IPS-NIHi7 (cell line): ENCODE measurements around the gene LRRC74B.
A peak's percentile ranks its signal among the peaks of the same experiment; 100 is the strongest.
"Not testable (repeated sequence)": the region's sequence is repeated elsewhere in the genome, so short reads cannot be mapped to it uniquely, and the experiment has no call there.

Experiments used
- DNase-seq: peaks from one replicate; pipeline ENCODE4 v3.0.0; 2012; ENCODE audit warnings: mixed read lengths; ENCODE audit errors: extremely low spot score

The LRRC74B gene, protein sequence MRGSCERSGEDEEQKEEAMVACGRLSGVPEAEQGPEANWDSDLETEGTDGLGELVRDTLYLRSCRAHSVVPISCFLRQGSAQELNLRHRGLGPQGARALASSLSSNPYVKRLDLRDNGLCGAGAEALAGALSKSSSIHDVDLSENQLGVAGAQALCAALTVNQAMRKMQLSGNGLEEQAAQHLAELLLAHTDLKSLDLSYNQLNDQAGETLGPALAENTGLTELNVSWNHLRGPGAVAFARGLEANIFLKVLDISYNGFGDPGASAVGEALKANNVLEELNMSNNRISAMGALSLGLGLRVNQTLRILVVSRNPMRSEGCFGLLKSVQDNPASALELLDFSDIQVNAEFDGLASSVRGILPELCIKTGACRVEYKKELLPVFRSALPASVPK

GRCh38 chr22:21045585-21046294 is at the start of gene LRRC74B:
Gene LRRC74B, plus strand, starts transcription at chr22:21045946. Its CDS starts 41 bp downstream, at chr22:21045987.
- peak; percentile 100 for DNase-seq

DNA sequence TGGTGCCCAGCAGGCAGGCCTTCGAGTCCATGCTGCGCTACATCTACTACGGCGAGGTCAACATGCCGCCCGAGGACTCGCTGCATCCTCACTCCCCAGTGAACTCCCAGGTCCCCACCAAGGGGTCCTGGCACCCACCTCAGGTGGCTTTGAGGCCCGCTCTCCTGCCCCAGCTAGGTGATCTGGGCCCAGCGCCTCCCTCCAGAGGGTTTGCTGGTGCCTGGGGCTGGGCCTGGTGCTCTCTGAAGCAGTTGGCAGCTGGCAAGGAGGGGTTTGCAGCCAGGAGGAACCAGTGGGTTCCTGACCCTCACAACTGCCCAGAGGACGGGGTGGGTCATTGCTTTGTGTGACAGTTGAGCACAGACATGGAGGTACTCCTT is 49.7 kb upstream of the LRRC74B start:
- DNase-seq, result no peak

DNA sequence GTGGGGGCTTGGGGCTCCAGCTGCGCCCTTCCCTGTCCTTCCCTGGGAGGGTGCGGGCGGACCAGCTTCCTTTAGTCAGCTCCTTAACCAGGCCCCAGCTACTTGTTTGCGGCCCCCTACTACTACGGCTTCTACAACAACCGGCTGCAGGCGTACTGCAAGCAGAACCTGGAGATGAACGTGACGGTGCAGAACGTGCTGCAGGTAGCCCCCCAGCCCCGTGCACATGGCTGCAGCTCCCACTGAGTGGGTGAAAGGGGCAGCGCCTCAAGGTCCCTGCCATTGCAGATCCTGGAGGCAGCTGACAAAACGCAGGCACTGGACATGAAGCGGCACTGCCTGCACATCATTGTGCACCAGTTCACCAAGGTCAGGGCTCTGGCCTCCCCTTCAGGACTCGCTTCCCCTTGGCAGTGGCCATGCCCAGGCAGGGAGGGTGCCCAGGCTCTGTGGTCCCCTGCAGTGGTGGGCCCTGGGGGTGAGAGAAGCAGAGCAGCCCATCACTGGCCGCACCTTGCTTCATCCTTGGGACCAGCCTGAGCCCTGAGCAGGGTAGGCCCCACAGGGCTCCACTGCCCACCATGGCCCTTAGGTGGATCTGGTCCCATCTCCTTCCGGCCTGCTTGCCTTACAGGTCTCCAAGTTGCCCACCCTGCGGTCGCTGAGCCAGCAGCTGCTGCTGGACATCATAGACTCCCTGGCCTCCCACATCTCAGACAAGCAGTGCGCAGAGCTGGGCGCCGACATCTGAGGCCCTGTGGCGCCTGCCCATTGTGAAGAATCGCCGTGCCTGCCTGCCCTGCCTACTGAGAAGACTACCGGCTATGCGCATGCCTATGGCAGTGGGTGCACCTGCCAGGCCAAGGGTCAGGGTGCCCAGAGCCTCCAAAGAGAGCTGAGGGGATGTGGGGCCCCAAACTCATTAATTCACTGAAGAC is 48.9 kb upstream of the LRRC74B start:
- DNase-seq, result no peak

- DNase-seq, result no peak
Observed at GRCh38 chr22:20997536-20998257, 48.0 kb upstream of the LRRC74B start.

DNA sequence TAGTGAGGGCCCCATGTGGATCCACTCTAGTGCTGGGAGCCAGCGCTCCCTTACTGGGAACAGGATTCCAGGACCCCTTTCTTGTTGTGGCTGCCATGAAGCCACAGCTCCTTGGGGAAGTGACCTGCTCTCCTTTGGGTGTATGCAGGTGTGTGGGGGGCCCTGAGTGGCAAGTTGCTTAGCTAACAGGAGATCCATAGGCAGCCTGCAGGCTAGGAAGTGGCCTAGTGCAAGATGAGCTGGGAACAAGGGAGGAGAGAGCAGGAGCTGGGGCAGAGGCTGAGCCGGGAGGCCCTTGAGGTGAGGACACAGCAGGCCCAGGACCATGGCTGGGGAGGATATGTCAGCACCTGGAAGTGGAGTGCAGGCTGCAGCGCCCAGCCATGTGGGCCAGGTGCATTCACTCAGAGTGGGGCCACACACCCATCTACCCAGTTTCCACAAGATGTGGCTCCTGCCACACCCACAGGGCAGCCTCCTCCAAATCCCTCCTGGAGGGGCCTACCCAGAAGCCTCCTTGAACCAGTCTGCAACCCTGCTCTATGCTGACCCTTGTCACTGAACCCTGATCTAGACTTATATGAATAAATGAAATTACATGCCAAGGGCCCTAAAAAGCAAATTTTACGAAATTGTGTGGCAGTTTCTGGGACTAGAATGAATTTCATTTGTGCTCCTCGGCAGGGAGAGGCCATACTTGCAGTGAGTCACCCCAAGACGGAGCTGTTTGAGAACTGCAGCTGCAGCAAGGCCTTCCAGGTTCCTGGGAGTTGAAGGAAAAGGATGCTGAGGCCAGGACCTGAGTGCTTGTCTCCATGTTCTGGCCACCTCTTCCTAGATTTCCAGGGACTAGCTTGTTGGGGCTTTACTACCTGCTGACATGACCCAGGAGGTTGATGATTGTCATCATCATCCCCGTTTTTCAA is 47.1 kb upstream of the LRRC74B start:
- no peak for DNase-seq

DNA sequence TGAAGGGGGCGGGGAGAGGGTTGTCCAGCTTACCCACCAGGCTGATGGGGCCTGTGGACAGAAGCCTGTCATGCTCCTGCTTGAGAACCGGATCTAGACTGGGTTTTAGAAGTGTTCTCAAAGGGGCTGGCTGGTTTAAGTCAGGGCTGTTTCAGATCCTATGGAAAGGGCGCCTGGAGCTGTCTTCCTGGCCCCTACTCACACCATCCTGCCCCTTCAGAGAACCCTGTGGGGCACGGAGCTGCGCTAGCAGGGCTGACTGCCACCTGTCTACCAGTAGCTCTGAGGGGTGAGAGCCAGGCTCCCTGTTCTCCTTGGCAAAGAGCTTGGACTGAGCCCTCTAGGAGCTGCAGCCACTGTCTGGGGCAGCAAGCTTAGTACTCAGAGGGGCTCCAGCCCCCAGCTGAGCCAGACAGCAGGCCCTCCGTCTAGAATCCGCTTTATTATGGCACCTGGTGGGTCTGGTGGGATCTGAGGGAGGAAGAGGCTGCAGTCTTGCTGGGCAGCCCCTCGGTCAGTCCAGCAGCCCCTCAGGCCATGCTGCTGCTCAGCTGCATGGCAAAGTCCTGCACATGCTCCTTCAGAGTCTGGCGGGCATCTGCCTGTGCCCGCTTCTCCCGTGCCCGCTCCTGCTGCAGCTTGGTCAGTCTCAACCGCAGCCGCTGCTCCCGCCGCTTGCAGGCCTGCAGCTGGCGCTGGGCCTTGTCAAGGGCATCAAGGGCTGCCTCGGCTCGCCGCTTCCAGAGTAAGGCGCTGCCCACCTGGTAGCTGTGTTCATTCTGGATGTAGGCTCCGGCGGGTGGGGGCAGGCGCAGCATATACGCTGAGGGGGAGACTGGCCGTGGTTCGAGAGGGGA is 46.2 kb upstream of the LRRC74B start:
- no peak for DNase-seq

DNA sequence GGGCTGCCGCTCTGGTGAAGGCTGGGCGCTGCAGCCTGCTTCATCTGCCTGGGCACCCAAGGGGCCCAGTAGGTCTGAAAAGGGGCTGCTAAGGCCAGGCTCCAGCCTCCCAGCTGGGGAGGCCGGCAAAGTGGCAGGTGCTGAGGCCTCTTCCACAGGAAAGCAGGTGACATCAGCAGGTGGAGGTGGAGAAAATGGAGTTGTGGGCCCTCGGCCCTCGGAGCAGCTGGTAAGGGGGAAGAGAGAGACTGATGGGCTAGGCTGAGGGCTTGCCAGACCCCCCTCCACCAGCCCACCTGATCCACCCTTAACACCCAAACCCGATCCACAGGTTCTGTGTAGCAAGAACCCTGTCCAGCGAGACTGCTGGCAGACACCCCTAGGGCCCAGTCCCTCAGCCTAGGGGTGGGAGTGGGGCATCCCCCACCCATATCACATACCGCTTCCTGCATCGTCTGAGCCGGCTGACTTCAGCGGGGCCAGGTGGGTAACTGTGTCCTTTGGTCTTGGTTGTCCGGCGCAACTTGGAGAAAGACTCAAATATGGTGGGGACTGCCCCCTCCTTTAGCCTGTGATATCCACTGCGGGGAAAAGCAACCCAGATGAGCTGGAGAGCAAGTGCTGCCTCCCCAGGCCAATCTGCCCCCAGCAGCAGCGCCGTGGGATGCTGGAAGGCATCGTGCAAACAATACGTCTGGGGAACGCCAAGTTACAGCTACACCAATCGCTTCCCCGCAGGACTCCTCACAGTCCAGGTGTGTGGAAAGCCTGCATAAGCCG is 45.3 kb upstream of the LRRC74B start:
- DNase-seq, result no peak

- DNase-seq, result no peak
Observed at GRCh38 chr22:21000987-21001600, 44.7 kb upstream of the LRRC74B start.

DNA sequence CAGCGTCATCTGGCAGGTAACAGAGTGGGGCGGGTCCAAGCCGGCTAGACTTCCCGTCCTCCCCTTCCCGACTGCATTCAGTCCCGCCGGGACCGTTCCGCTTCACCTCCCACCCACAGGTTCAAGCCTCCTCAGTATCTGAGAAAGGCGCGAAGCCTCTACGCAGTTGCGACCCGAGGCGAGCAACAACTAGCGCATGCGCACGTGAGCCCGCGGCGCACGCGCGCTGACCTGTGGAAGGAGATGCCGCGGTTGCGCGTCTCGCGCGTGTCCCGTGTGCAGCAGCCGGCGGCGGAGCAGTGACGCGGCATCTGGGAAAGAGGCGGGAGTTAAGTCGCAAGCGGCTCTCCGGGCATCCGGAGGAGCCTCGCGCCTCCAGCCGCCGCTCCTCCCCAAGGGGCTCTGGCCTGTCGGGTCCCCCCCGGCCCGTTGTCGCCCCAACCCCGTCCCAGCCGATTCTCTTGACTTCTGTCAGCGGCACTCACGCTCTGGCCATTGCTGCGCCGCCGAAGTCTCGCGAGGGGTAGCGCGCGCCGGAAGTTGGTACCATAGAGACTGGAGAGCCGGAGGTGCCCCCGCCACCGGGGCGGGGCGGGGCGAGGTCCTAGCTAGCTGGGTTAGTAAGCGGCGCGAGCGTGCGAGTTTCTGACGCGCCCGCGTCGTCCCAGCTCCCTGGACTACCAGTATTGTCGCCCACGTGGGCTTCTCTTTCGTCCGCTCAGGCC is 44.0 kb upstream of the LRRC74B start, which contains the start of gene THAP7:
TSS of gene THAP7 (minus strand) at position 518 of the 725 bp plus-strand sequence. CDS start at position 311, 207 bp downstream.
- peak; percentile 94 for DNase-seq

DNA sequence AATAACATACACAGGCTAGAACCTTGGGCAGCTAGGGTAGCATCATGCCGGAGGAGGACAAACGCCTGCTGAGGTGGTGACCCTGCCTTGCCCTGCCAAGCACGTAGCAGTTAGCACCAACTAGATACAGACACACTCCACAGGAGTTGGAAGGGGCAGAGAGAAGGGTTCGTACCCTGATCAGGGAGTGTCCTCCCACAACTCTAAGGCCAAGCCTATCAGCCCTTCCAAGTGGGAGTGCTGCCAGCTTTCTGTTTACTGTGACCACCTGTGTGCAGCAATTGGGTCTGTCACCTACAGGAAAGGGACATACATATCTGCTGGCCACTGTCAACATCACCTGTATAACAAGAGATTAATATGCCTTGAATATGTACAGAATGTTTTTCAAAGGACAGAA is 42.0 kb upstream of the LRRC74B start:
- DNase-seq, result no peak

GRCh38 chr22:21009208-21009607 is 36.5 kb upstream of the LRRC74B start:
- not testable (repeated sequence) for DNase-seq

DNA sequence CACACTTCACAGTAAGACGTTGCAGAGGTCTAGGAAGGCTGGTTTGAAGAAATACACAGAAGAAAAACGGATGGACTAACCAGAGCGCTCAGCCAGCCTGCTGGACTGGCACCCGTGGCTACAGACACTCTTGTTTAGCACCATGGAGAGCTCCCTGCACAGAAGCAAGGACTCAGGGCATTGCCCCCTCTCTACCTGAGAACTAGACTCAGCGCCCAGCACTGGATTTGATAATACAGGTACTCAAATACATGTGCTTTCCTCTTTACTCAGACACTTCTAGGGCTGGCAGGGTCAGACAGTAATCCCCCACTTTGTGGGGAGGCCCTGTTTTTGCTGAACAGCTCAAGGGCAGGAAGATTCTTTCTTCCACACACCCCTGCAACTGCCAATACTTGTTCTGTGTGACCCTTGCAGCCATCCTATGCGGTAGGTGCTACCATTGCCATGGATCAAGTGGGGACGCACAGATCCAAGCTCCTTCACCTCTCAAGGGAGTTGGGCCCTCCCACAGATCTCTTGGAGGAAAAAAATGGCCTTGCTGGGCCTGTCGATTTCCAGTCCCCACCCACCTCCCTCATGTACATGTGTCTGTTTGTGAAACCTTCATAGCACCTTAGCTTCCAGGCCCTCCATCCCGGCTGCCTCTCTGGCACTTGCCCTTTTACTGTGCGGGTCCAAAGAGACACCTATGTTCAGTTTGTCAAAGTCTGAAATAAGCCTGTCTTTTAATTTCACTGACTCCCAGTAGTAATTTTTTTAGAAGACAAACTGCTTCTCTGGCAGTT is 35.9 kb upstream of the LRRC74B start:
- peak; percentile 77 for DNase-seq

DNA sequence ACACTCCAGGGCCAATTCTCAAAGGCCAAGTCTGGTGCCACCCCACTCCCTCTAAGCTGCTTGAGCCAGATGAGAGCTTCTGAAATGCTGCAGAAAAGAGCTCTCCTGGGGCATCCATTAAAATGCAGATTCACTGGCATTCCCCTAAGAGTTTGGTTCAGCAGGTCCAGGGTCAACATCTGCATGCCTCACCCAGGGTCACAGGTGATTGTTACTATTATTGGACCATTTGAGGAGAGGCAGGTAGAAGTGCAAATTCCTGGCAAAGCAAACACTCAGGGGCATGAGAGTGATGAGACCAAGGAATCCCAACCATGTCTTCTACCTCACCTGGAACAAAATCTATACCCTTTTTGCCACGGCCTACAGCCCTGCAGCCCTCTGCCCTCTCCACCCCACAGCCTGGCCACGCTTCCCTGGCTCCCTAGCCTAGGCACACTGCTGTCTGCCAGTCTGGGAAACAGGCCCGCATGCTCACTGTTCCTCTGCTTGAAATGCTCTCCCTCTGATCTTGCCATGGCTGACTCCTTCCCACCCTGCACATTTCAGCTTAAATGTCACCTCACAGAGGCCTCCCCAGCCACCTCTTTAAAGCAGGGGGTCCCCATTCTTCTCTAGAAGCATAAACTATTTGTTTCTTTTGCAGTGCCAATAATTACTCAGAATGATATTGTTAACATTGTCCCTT is 35.2 kb upstream of the LRRC74B start:
- DNase-seq, result no peak

GRCh38 chr22:21012446-21013407 is 33.0 kb upstream of the LRRC74B start:
- DNase-seq, result no peak
